ENCODE measurements around the gene SPECC1.
"Not testable (repeated sequence)": the region's sequence is repeated elsewhere in the genome, so short reads cannot be mapped to it uniquely, and the experiment has no call there.

The SPECC1 gene

DNA sequence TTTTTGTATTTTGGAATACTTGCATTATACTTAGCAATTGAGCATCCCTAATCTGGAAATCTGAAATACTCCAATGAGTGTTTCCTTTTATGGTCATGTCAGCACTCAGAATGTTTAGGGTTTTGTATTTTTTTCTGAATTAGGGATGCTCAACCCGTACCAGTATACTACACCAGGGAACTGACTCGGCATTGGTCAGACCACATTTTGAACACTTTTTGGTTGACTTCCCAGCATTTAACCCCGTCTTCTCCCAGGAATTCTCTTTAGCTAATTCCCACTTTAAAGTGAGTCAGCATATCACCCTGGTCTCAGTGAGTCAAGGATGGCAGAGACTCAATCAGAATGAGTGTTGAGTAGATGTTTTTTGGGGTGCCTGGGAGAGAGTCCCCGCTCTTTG, 177.9 kb downstream of the SPECC1 start:
- Histone ChIP-seq H3K36me3 (ENCODE audit: control insufficient read depth, insufficient read depth, low read length) (no peaks in the 10 kb centered on the region), H3K27me3 (replicated peaks; ENCODE audit: control insufficient read depth, insufficient read depth, low read length, poor library complexity, severe bottlenecking) (no peaks in the 10 kb centered on the region), H3K4me3 (ENCODE audit: insufficient read depth, low read depth, low read length, poor library complexity, severe bottlenecking) (no peak overlapping the region), H3K4me1 (ENCODE audit: control insufficient read depth, insufficient read depth, low read length, poor library complexity, severe bottlenecking) (no peaks in the 10 kb centered on the region), H3K9me3 (ENCODE audit: control insufficient read depth, low read length) (no peaks in the 10 kb centered on the region), H3K27ac (ENCODE audit: insufficient read depth, low read length, poor library complexity, severe bottlenecking) (no peak overlapping the region)
- no peak for DNase-seq

DNA sequence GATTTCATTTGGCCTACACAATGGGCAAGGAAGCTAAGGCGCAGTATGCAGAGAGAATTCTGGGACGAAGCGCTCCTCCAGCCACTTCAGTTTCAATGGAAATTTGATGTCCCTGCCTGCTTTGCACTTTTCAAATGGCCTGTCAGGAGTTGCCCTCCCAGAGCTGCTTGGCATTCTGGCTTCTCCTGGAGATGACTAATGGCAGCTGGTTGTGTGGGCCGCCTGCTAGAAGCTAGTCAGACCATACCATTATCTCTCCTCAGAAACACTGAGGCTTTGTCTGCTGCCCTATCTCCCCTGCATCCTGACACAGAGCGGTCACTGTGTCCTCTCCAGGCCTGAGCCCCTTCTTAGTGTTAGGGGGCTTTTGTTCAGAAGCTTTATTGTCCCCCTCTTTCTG, 180.1 kb downstream of the SPECC1 start:
- Histone ChIP-seq H3K4me1 (ENCODE audit: control insufficient read depth, insufficient read depth, low read length, poor library complexity, severe bottlenecking) (no peaks in the 10 kb centered on the region), H3K36me3 (ENCODE audit: control insufficient read depth, insufficient read depth, low read length) (no peaks in the 10 kb centered on the region), H3K27me3 (replicated peaks; ENCODE audit: control insufficient read depth, insufficient read depth, low read length, poor library complexity, severe bottlenecking) (no peaks in the 10 kb centered on the region), H3K9me3 (ENCODE audit: control insufficient read depth, low read length) (no peaks in the 10 kb centered on the region), H3K4me3 (ENCODE audit: insufficient read depth, low read depth, low read length, poor library complexity, severe bottlenecking) (no peak overlapping the region), H3K27ac (ENCODE audit: insufficient read depth, low read length, poor library complexity, severe bottlenecking) (no peak overlapping the region)
- no peak for DNase-seq

DNA sequence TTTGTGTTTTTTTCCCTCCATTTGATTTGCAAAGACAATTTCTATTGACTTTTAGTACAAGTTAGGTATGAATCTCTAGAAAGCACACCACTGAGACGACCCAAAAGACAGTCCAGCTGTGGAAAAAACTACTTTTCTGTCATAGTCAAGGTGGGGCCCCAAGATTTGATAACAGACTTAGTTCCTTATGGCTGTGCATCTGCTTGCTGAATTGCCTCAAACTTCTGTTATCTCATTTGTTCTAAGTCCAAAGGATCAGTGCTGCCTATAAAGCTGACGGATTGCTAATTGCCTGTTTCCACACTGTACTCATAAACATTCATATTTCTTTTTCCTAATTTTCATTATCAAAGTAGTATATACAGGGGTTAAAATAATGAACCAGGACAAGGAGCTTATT, 180.8 kb downstream of the SPECC1 start:
- DNase-seq, result no peak
- H3K4me1 ChIP-seq (ENCODE audit: control insufficient read depth, insufficient read depth, low read length, poor library complexity, severe bottlenecking), result no peaks in the 10 kb centered on the region
- H3K27ac ChIP-seq (ENCODE audit: insufficient read depth, low read length, poor library complexity, severe bottlenecking), result no peak overlapping the region
- no peak overlapping the region for H3K4me3 ChIP-seq (ENCODE audit: insufficient read depth, low read depth, low read length, poor library complexity, severe bottlenecking)
- no peaks in the 10 kb centered on the region for H3K27me3 ChIP-seq (replicated peaks; ENCODE audit: control insufficient read depth, insufficient read depth, low read length, poor library complexity, severe bottlenecking)
- no peaks in the 10 kb centered on the region for H3K36me3 ChIP-seq (ENCODE audit: control insufficient read depth, insufficient read depth, low read length)
- no peaks in the 10 kb centered on the region for H3K9me3 ChIP-seq (ENCODE audit: control insufficient read depth, low read length)

DNA sequence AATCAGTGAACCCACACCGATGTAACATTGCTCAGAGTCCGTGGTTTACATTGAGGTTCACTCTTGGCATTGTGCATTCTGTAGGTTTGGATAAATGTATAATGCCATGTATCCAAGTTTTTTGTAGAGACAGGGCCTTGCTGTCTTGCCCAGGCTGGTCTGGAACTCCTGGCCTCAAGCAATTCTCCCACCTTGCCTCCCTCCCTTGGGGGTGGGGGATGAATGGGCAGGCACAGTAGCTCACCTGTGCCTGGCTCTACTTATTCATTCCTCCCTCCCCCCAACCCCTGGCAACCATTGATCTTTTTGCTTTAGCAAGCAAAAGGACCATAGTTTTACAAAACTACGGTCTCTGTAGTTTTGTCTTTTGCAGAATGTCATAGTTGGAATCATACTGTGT, 181.4 kb downstream of the SPECC1 start:
- Histone ChIP-seq H3K4me3 (ENCODE audit: insufficient read depth, low read depth, low read length, poor library complexity, severe bottlenecking) (no peak overlapping the region), H3K36me3 (ENCODE audit: control insufficient read depth, insufficient read depth, low read length) (no peaks in the 10 kb centered on the region), H3K27me3 (replicated peaks; ENCODE audit: control insufficient read depth, insufficient read depth, low read length, poor library complexity, severe bottlenecking) (no peaks in the 10 kb centered on the region), H3K27ac (ENCODE audit: insufficient read depth, low read length, poor library complexity, severe bottlenecking) (no peak overlapping the region), H3K9me3 (ENCODE audit: control insufficient read depth, low read length) (no peaks in the 10 kb centered on the region), H3K4me1 (ENCODE audit: control insufficient read depth, insufficient read depth, low read length, poor library complexity, severe bottlenecking) (no peaks in the 10 kb centered on the region)
- no peak for DNase-seq

DNA sequence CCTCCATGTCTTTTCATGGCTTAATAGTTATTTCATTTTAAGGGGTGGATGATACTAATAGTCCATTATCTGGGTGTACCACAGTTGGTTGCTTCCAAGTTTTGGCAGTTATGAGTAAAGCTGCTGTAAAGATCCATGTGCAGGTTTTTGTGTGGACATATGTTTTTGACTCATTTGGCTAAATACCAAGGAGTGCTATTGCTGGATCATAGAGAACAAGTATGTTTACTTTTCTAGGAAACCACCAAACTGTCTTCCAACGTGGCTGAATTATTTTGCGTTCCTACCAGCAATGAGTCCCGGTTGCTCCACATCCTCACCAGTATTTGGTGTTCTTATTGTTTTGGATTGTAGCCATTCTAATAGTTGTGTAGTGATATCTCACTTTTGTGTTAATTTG, 181.9 kb downstream of the SPECC1 start:
- Histone ChIP-seq H3K27ac (ENCODE audit: insufficient read depth, low read length, poor library complexity, severe bottlenecking) (no peak overlapping the region), H3K9me3 (ENCODE audit: control insufficient read depth, low read length) (no peaks in the 10 kb centered on the region), H3K36me3 (ENCODE audit: control insufficient read depth, insufficient read depth, low read length) (no peaks in the 10 kb centered on the region), H3K4me1 (ENCODE audit: control insufficient read depth, insufficient read depth, low read length, poor library complexity, severe bottlenecking) (no peaks in the 10 kb centered on the region), H3K27me3 (replicated peaks; ENCODE audit: control insufficient read depth, insufficient read depth, low read length, poor library complexity, severe bottlenecking) (no peaks in the 10 kb centered on the region), H3K4me3 (ENCODE audit: insufficient read depth, low read depth, low read length, poor library complexity, severe bottlenecking) (no peak overlapping the region)
- DNase-seq, result no peak

DNA sequence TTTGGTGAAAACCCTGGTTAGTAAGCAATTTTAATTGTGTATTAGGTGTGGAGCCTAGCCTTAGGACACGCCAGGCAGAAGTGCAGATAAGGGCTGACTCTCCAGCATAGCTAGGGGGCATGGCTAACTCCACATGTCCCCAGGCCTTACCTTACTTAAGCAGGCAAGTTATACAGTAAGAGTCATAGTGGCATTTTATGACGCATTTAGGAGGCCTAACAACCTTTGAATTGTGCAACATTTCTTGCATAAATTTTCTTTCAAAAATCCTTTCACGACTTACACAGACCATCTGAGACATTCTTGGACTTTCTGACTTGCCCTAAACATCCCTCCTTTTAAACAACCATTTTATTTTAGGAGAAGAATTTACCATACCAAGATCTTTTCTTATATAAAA, 187.1 kb downstream of the SPECC1 start:
- not testable (repeated sequence) for H3K27me3 ChIP-seq (replicated peaks; ENCODE audit: control insufficient read depth, insufficient read depth, low read length, poor library complexity, severe bottlenecking); H3K4me3 ChIP-seq (ENCODE audit: insufficient read depth, low read depth, low read length, poor library complexity, severe bottlenecking); H3K36me3 ChIP-seq (ENCODE audit: control insufficient read depth, insufficient read depth, low read length); DNase-seq; H3K9me3 ChIP-seq (ENCODE audit: control insufficient read depth, low read length); H3K27ac ChIP-seq (ENCODE audit: insufficient read depth, low read length, poor library complexity, severe bottlenecking); H3K4me1 ChIP-seq (ENCODE audit: control insufficient read depth, insufficient read depth, low read length, poor library complexity, severe bottlenecking)

DNA sequence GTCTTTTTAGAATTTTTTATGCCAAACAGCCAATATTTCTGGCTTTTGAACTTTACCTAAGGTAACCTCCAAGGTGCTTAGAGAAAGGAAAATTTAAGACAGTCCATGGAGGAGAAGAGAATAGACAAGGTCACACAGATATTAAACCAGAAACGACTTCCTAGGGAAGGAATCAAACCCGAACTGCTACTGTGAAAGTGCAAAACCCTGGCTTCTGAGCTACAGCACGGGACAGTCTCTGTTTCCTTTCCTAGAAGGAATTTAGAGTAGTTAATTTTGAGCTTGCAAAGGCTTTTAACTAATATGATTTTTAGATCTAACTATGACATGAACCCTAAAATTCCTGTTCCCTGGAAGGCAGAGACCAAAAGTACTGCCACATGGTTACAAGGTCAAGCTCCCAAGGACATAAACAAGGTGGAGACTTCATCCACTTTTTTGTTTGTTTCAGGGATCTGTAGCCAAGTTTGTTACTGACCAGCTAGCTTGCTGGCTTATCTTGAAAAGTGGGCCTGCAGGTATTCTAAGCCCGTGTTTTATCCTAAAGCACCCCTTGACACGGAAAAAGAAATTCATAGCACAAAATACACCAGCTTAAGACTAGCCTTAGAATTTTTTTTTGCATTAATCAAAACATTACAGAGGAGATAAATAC, 188.2 kb downstream of the SPECC1 start:
- H3K27ac ChIP-seq (ENCODE audit: insufficient read depth, low read length, poor library complexity, severe bottlenecking), result no peak overlapping the region
- H3K36me3 ChIP-seq (ENCODE audit: control insufficient read depth, insufficient read depth, low read length), result no peaks in the 10 kb centered on the region
- no peaks in the 10 kb centered on the region for H3K9me3 ChIP-seq (ENCODE audit: control insufficient read depth, low read length)
- no peaks in the 10 kb centered on the region for H3K4me1 ChIP-seq (ENCODE audit: control insufficient read depth, insufficient read depth, low read length, poor library complexity, severe bottlenecking)
- DNase-seq, result no peak
- no peak overlapping the region for H3K4me3 ChIP-seq (ENCODE audit: insufficient read depth, low read depth, low read length, poor library complexity, severe bottlenecking)
- no peaks in the 10 kb centered on the region for H3K27me3 ChIP-seq (replicated peaks; ENCODE audit: control insufficient read depth, insufficient read depth, low read length, poor library complexity, severe bottlenecking)

DNA sequence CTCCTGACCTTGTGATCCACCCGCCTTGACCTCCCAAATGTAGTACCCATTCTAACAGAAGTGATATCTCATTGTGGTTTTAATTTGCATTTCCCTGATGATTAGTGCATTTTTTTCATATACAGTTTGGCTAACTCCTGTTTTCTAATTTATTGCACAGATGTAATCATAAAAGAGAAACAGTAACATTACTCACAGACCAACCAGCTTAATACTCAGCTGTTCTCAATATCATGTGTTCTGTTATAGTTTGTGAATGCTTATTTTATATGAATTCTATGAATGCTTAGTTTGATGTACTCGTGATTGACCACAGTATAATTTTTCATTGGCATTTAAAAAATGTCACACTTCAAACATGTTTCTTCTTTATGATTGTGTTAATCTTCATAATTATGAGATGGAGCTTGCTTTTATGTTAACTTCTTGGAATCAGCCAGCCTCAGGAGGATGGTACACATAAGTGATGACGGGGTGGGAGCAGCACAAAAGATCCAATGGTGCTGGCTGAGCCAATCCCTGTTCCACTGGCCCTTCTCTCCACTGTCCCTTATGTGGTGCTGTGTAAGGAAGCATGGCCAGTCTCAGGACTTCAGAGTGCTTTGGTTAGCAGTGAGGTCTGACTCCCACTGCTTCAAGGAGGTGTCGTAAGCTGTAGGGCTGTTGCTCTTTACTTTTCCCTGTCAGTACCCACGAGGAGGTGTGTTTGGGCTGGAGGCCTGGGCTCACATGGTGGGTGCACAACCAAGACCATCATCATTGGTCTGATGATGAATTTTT, 191.0 kb downstream of the SPECC1 start:
- Histone ChIP-seq H3K9me3 (ENCODE audit: control insufficient read depth, low read length) (no peaks in the 10 kb centered on the region), H3K27me3 (replicated peaks; ENCODE audit: control insufficient read depth, insufficient read depth, low read length, poor library complexity, severe bottlenecking) (no peaks in the 10 kb centered on the region), H3K36me3 (ENCODE audit: control insufficient read depth, insufficient read depth, low read length) (no peaks in the 10 kb centered on the region), H3K27ac (ENCODE audit: insufficient read depth, low read length, poor library complexity, severe bottlenecking) (no peak overlapping the region), H3K4me1 (ENCODE audit: control insufficient read depth, insufficient read depth, low read length, poor library complexity, severe bottlenecking) (no peaks in the 10 kb centered on the region), H3K4me3 (ENCODE audit: insufficient read depth, low read depth, low read length, poor library complexity, severe bottlenecking) (no peak overlapping the region)
- DNase-seq, result no peak

DNA sequence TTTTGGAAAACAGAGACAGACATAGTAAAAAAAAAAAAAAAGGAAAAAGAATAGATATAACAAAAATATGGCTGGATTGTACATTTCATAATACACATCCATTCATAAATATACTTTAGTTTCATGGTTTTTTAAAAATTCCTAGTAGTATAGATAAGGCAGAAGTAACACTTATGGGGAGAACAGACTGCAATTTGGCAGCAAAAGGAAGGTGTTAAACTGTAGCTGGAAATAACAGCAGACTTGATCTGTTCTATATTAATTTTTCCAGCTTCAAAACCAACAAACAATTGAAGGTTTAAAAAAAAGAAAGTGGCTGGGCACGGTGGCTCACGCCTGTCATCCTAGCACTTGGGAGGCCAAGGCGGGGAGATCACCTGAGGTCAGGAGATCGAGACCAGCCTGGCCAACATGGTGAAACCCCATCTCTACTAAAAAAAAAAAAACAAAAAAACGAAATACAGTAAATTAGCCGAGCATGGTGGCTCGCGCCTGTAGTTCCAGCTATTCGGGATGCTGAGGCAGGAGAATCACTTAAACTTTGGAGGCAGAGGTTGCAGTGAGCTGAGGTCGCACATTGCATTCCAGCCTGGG, 191.8 kb downstream of the SPECC1 start:
- no peaks in the 10 kb centered on the region for H3K4me1 ChIP-seq (ENCODE audit: control insufficient read depth, insufficient read depth, low read length, poor library complexity, severe bottlenecking)

DNA sequence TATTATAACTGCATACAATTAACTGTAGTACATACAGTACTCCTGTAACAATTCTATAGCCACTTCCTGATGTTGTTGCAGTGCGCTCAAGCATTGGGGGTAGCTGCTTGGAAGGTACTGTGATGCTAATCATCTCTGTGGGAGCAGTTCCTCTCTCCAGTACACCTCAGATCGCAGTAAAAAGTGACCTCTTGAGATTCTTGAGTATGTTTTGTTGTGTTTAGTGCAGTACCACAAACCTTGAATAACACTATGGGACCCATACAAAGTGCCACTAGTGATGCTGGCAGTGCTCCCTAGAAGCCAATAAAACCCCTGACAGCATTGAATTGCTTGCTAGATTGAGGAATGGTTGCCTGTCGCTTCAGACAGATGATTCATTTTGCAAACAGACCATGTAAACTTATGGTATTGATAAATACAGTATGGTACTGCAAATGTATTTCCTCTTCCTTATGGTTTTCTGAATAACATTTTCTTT, 193.0 kb downstream of the SPECC1 start:
- H3K4me1 ChIP-seq (ENCODE audit: control insufficient read depth, insufficient read depth, low read length, poor library complexity, severe bottlenecking), result no peaks in the 10 kb centered on the region
- H3K4me3 ChIP-seq (ENCODE audit: insufficient read depth, low read depth, low read length, poor library complexity, severe bottlenecking), result no peak overlapping the region
- DNase-seq, result no peak
- no peaks in the 10 kb centered on the region for H3K27me3 ChIP-seq (replicated peaks; ENCODE audit: control insufficient read depth, insufficient read depth, low read length, poor library complexity, severe bottlenecking)
- no peaks in the 10 kb centered on the region for H3K36me3 ChIP-seq (ENCODE audit: control insufficient read depth, insufficient read depth, low read length)
- no peak overlapping the region for H3K27ac ChIP-seq (ENCODE audit: insufficient read depth, low read length, poor library complexity, severe bottlenecking)
- no peaks in the 10 kb centered on the region for H3K9me3 ChIP-seq (ENCODE audit: control insufficient read depth, low read length)

More for the DNA sequence above, 191.8 kb downstream of the SPECC1 start:
- no peak for DNase-seq
- no peak overlapping the region for H3K4me3 ChIP-seq (ENCODE audit: insufficient read depth, low read depth, low read length, poor library complexity, severe bottlenecking)
- no peak overlapping the region for H3K27ac ChIP-seq (ENCODE audit: insufficient read depth, low read length, poor library complexity, severe bottlenecking)
- H3K36me3 ChIP-seq (ENCODE audit: control insufficient read depth, insufficient read depth, low read length), result no peaks in the 10 kb centered on the region
- no peaks in the 10 kb centered on the region for H3K27me3 ChIP-seq (replicated peaks; ENCODE audit: control insufficient read depth, insufficient read depth, low read length, poor library complexity, severe bottlenecking)
- no peaks in the 10 kb centered on the region for H3K9me3 ChIP-seq (ENCODE audit: control insufficient read depth, low read length)
